A549 (cell line): Measurements from ENCODE around the gene MRPL19. TPM values are rescaled to one million over a fixed set of nuclear protein-coding genes. Genes with fewer than 3 reads are reported as not detected.

Source experiments
- ATAC-seq, 2 experiments: fragments of 200-7000 bp in 1 of 2; fragments of >200 bp in 1 of 2; cut with Nextera tagmentation in 1 of 2; cut with Tn5 transposase in 1 of 2; 3 replicates each; pipeline versions ENCODE4 v1.8.0 to v1.9.1; 2018 to 2020; ENCODE audit warnings: mild to moderate bottlenecking in 1 of 2, moderate library complexity in 1 of 2
- CTCF ChIA-PET: fragments of 300-600 bp; sonication (Branson Sonifier 250); formaldehyde crosslinking; extraction: SDS; loops from one replicate; lab custom pipeline; 2021; ENCODE audit warnings: antibody characterized with exemption, inconsistent platforms; lab: Yijun Ruan, JAX
- POLR2A ChIA-PET: fragments of 350-600 bp; formaldehyde crosslinking; extraction: SDS; loops from one replicate; lab custom pipeline; 2021; ENCODE audit warnings: antibody characterized with exemption, inconsistent platforms; lab: Yijun Ruan, JAX
- DNase-seq, 2 experiments: peaks; one replicate each; pipeline versions ENCODE4 v3.0.0 to v3.0.0-alpha.2; 2011 to 2016; ENCODE audit warnings: low read depth in 1 of 2, low spot score in 1 of 2
- FAIRE-seq: peaks from 2 replicates; lab custom pipeline; 2011; peaks lifted over from hg19 to GRCh38; lab: Jason Lieb, UNC
- H3K27ac ChIP-seq, 2 experiments: fragments of >200 bp; sonication (Bioruptor Twin); formaldehyde crosslinking; 3 replicates each; pipeline ENCODE4 v1.5.1; 2016 to 2017
- H3K4me1 ChIP-seq: fragments of >200 bp; sonication (Bioruptor Twin); formaldehyde crosslinking; 3 replicates; pipeline ENCODE4 v1.6.1; 2016
- H3K4me2 ChIP-seq: fragments of >200 bp; sonication (Bioruptor Twin); formaldehyde crosslinking; 3 replicates; pipeline ENCODE4 v1.6.1; 2016
- H3K4me3 ChIP-seq: fragments of >200 bp; sonication (Bioruptor Twin); formaldehyde crosslinking; 3 replicates; pipeline ENCODE4 v1.5.1; 2016
- H3K9me3 ChIP-seq: fragments of >200 bp; sonication (Bioruptor Twin); formaldehyde crosslinking; 3 replicates; pipeline ENCODE4 v1.6.1; 2016
- CBX8 ChIP-seq: fragments of 200-600 bp; sonication (generic); IDR thresholded peaks from 2 replicates; pipeline ENCODE4 v1.6.1; 2016
- ESRRA ChIP-seq: fragments of 150-350 bp; IDR thresholded peaks from 2 replicates; pipeline ENCODE4 v1.6.1; 2014; ENCODE audit warnings: mild to moderate bottlenecking, low read length, borderline replicate concordance
- FOXS1 ChIP-seq: fragments of 250-450 bp; sonication (Bioruptor Pico); IDR thresholded peaks from 2 replicates; pipeline ENCODE4 v1.5.0; 2020; ENCODE audit warnings: mild to moderate bottlenecking, moderate library complexity
- GATA3 ChIP-seq: IDR thresholded peaks from 2 replicates; pipeline ENCODE4 v1.6.1; 2012; ENCODE audit warnings: borderline replicate concordance
- HDAC2 ChIP-seq: fragments of 200-600 bp; sonication (generic); IDR thresholded peaks from 2 replicates; pipeline ENCODE4 v1.6.1; 2016
- HEYL ChIP-seq: fragments of 250-450 bp; sonication (Bioruptor Pico); IDR thresholded peaks from 2 replicates; pipeline ENCODE4 v1.8.0; 2021; ENCODE audit warnings: mild to moderate bottlenecking, moderate library complexity
- HMGXB4 ChIP-seq: fragments of 250-450 bp; sonication (Bioruptor Pico); IDR thresholded peaks from 2 replicates; pipeline ENCODE4 v1.5.0; 2021; ENCODE audit warnings: mild to moderate bottlenecking, moderate library complexity, borderline replicate concordance
- HOXB13 ChIP-seq: fragments of 250-450 bp; sonication (Bioruptor Pico); IDR thresholded peaks from 2 replicates; pipeline ENCODE4 v1.5.0; 2020; ENCODE audit warnings: low read depth, mild to moderate bottlenecking, moderate library complexity
- HOXB5 ChIP-seq: fragments of 250-450 bp; sonication (Bioruptor Pico); IDR thresholded peaks from 2 replicates; pipeline ENCODE4 v1.5.0; 2020; ENCODE audit warnings: mild to moderate bottlenecking, moderate library complexity
- JUNB ChIP-seq: fragments of >200 bp; sonication (Bioruptor Twin); formaldehyde crosslinking; IDR thresholded peaks from 2 replicates; pipeline ENCODE4 v1.6.1; 2016
- KDM5A ChIP-seq: fragments of 200-600 bp; sonication (generic); IDR thresholded peaks from 2 replicates; pipeline ENCODE4 v1.6.1; 2016; ENCODE audit warnings: antibody characterized with exemption, mild to moderate bottlenecking
- MAFK ChIP-seq: fragments of 450-650 bp; IDR thresholded peaks from 2 replicates; pipeline ENCODE4 v1.6.1; 2014; ENCODE audit not compliant: partially characterized antibody
- MAZ ChIP-seq: fragments of 150-350 bp; IDR thresholded peaks from 2 replicates; pipeline ENCODE4 v1.6.1; 2014; ENCODE audit warnings: antibody characterized with exemption, low read depth, low read length, borderline replicate concordance
- POLR2A ChIP-seq: IDR thresholded peaks from 2 replicates; pipeline ENCODE4 v1.6.1; 2012; ENCODE audit warnings: mild to moderate bottlenecking, low read length
- SMC3 ChIP-seq: fragments of >200 bp; sonication (Bioruptor Twin); formaldehyde crosslinking; IDR thresholded peaks from 3 replicates; pipeline ENCODE4 v1.6.1; 2018; ENCODE audit warnings: inconsistent platforms
- TFCP2L1 ChIP-seq: fragments of 250-450 bp; sonication (Bioruptor Pico); IDR thresholded peaks from 2 replicates; pipeline ENCODE4 v1.5.0; 2021; ENCODE audit warnings: mild to moderate bottlenecking
- USF2 ChIP-seq: fragments of 450-650 bp; IDR thresholded peaks from 2 replicates; pipeline ENCODE4 v1.6.1; 2014; ENCODE audit warnings: antibody characterized with exemption
- ZC3H11A ChIP-seq: fragments of 450-650 bp; IDR thresholded peaks from 2 replicates; pipeline ENCODE4 v1.6.1; 2014; ENCODE audit warnings: antibody characterized with exemption, mild to moderate bottlenecking
- ZFP36 ChIP-seq: fragments of 450-650 bp; IDR thresholded peaks from 2 replicates; pipeline ENCODE4 v1.6.1; 2014; ENCODE audit warnings: borderline replicate concordance; ENCODE audit not compliant: partially characterized antibody
- ZNF302 ChIP-seq: fragments of 250-450 bp; sonication (Bioruptor Pico); IDR thresholded peaks from 2 replicates; pipeline ENCODE4 v1.9.0; 2021; ENCODE audit warnings: inconsistent platforms, mild to moderate bottlenecking, moderate library complexity
- ZSCAN20 ChIP-seq: fragments of 250-450 bp; sonication (Bioruptor Pico); IDR thresholded peaks from 2 replicates; pipeline ENCODE4 v1.8.0; 2022; ENCODE audit warnings: mild to moderate bottlenecking, moderate library complexity
- WGBS: methylation state at CpG from one replicate; pipeline ENCODE4 v1.1.6; 2017; ENCODE audit errors: missing lambda C conversion rate; 5-methylcytosine and 5-hydroxymethylcytosine counted together
- polyA plus RNA-seq, 4 experiments: library from polyadenylated mRNA; depleted of rRNA in 3 of 4; stranded (reverse); fragments of >200 nt; fragmentation: RNase III in 1 of 4; extraction: RNeasy Plus Mini Kit Qiagen cat#74134 plus additional on column Dnase treatment in 1 of 4; gene quantifications; 2 replicates in 3 of 4; 3 replicates in 1 of 4; pipeline ENCODE4 v1.2.3, GENCODE V29; 2011 to 2017
- TF ChIP-seq, protein P1 (sequence below): fragments of 150-350 bp; IDR thresholded peaks from 2 replicates; pipeline ENCODE4 v1.6.1; 2014; ENCODE audit warnings: low read depth, mild to moderate bottlenecking, low read length

The MRPL19 gene
- polyA plus RNA-seq, 2 of the 4 experiments (the other 2 are of a cell fraction): 70.5 to 147 TPM

GRCh38 chr2:75705921-75706320 lies 59.3 kb downstream of the MRPL19 start:
- ATAC-seq (no peak), FAIRE-seq (no peak), DNase-seq (no peak)
- no peak for TF ChIP-seq HDAC2
- no peak for TF ChIP-seq JUNB
- TF ChIP-seq ZNF302 (CRISPR knock-in tag): no peak
- TF ChIP-seq HMGXB4 (CRISPR knock-in tag): no peak
- no peak for TF ChIP-seq ZC3H11A
- TF ChIP-seq TFCP2L1: no peak
- TF ChIP-seq CBX8: no peak
- TF ChIP-seq POLR2A: no peak
- TF ChIP-seq USF2: no peak
- TF ChIP-seq MAZ: no peak
- TF ChIP-seq ZSCAN20 (CRISPR knock-in tag): no peak
- Histone ChIP-seq H3K4me3 (no peak overlapping the region), H3K4me1 (peaks cover 13% of the 10 kb centered on the region), H3K27ac (no peak overlapping the region), H3K4me2 (no peak overlapping the region), H3K9me3 (no peaks in the 10 kb centered on the region)
- CTCF ChIA-PET: interaction anchor here (1.4 kb wide), 1 partner anchor 29 kb away, joined by 3 read pairs; no protein-coding TSS in a partner anchor
- WGBS: 83% methylated on average over 1 of the region's 1 CpG
- POLR2A ChIA-PET: no interaction called here

DNA sequence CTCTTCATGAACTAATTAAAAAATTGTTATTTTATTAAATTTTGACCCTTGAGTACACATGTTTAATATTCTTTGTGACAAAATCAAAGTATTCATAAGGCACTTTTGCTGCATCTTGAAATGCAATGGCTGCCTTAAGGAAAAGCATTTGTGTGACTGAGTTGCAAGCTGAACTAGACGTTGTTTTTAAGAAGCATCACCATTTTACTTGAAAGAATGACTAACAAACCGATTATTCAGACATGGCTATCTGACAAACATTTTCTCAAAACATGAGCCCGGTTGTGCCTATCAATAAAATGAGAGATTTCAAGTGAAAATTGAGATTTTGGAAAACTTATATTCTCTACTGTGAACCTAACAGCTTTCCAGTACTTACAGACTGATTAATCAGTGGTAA lies 61.3 kb downstream of the MRPL19 start:
- WGBS: 67% methylated on average over 3 of the region's 3 CpGs

DNA sequence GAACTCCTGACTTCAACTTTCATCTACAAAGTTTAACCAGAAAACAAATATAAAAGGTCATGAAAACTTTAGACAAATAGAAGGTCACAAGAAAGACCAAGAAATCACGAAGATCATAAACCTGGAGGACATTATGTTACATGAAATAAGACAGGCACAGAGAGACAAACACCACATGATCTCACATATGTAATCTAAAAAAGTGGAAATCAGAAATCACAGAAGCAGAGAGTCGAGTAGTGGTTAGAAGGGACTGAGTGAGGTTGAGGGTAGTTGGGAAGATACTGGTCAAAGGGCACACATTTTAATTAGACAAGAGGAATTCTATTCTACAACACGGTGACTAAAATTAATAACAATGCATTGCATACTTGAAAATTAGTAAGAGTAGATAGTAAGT lies 62.7 kb downstream of the MRPL19 start:
- Histone ChIP-seq H3K27ac (peak overlapping the region; percentile 63 to 86; a peak in 5 of 6 replicates), H3K4me2 (peak overlapping the region; percentile 80), H3K4me3 (peak overlapping the region; percentile 60), H3K9me3 (no peaks in the 10 kb centered on the region), H3K4me1 (peaks cover 18% of the 10 kb centered on the region)
- DNase-seq (no peak), ATAC-seq (no peak), FAIRE-seq (no peak)
- ChIA-PET CTCF (interaction anchor here (1.3 kb wide), 1 partner anchor 63 kb away, joined by 3 read pairs; the partner anchor contains the start of gene MRPL19), POLR2A (no interaction called here)
- TF ChIP-seq HEYL (CRISPR knock-in tag) (no peak), ZSCAN20 (CRISPR knock-in tag) (no peak), JUNB (no peak), FOXS1 (no peak), ESRRA (no peak), MAZ (no peak), MAFK (no peak), SMC3 (no peak), HOXB13 (no peak), ZFP36 (no peak)
- TF ChIP-seq, protein P1, sequence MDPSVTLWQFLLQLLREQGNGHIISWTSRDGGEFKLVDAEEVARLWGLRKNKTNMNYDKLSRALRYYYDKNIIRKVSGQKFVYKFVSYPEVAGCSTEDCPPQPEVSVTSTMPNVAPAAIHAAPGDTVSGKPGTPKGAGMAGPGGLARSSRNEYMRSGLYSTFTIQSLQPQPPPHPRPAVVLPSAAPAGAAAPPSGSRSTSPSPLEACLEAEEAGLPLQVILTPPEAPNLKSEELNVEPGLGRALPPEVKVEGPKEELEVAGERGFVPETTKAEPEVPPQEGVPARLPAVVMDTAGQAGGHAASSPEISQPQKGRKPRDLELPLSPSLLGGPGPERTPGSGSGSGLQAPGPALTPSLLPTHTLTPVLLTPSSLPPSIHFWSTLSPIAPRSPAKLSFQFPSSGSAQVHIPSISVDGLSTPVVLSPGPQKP: no peak
- 6% methylated on average over 3 of the region's 3 CpGs for WGBS

More for the DNA sequence above, 61.3 kb downstream of the MRPL19 start:
- Histone ChIP-seq H3K4me3 (no peak overlapping the region), H3K9me3 (no peaks in the 10 kb centered on the region), H3K4me2 (peak overlapping the region; percentile 80; the same call in 2 of the 3 replicates)
- DNase-seq: no peak
- no peak for TF ChIP-seq KDM5A
- no peak for TF ChIP-seq HOXB5 (CRISPR knock-in tag)
- no peak for TF ChIP-seq GATA3
- TF ChIP-seq, all 56 proteins: peak for 0
- FAIRE-seq (no peak), ATAC-seq (no peak)
- ChIA-PET POLR2A (interaction anchor here (0.7 kb wide), 1 partner anchor 439 kb away, joined by 4 read pairs; no protein-coding TSS in a partner anchor), CTCF (interaction anchor here (0.6 kb wide), 1 partner anchor 39 kb away, joined by 3 read pairs; no protein-coding TSS in a partner anchor)
- Histone ChIP-seq H3K4me1 (peaks cover 18% of the 10 kb centered on the region), H3K27ac (no peak overlapping the region)
